Measurements from ENCODE around the gene HERPUD1.

Gene HERPUD1

DNA sequence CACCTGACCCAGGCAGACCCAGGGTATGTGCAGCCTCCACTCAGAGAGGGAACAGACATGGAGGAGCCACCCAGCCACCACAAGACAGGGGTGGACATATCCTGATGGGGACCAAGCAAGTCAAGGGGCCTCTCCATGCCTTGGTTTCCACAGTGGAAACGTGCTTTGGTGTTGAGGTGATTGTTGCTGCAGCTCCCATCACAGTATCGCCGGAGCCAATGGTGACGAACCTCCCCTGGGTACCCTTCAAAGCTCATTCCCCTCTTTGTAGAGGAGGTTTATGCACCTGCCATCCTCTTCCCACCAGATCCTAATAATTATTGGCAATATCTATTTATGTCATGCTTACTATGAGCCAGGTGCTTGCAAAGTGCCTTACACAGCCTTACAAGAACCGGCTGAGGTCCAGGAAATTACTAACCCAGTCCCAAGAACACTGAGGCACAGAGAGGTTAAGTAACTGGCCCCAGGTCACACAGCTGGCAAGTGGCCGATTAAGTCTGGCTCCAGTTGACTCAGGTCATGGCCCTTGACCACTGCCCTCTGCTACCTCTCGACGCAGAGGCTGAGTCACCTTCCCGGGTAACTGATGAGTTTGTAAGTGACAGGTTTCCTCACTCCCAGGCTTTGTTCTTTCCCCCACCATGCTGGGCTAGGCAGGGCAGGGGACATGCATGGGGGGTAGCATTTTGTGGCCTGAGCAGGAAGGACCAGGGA is 46.3 kb upstream of the HERPUD1 start:
- no peaks in the 10 kb centered on the region for H3K9me2 ChIP-seq (replicated peaks; ENCODE audit: low read depth, low read length)
- H3K79me2 ChIP-seq (ENCODE audit: insufficient read depth, low read length) = no peaks in the 10 kb centered on the region
- no peaks in the 10 kb centered on the region for H3K27me3 ChIP-seq (ENCODE audit: insufficient read depth, low read length, poor library complexity, severe bottlenecking)
- H3K4me3 ChIP-seq (ENCODE audit: low read length, poor library complexity, severe bottlenecking) = no peak overlapping the region
- no peak overlapping the region for H3K4me2 ChIP-seq (ENCODE audit: low read depth, low read length, poor library complexity, severe bottlenecking)
- H3K36me3 ChIP-seq (ENCODE audit: insufficient read depth, low read length) = no peaks in the 10 kb centered on the region
- TF ChIP-seq, protein P1, sequence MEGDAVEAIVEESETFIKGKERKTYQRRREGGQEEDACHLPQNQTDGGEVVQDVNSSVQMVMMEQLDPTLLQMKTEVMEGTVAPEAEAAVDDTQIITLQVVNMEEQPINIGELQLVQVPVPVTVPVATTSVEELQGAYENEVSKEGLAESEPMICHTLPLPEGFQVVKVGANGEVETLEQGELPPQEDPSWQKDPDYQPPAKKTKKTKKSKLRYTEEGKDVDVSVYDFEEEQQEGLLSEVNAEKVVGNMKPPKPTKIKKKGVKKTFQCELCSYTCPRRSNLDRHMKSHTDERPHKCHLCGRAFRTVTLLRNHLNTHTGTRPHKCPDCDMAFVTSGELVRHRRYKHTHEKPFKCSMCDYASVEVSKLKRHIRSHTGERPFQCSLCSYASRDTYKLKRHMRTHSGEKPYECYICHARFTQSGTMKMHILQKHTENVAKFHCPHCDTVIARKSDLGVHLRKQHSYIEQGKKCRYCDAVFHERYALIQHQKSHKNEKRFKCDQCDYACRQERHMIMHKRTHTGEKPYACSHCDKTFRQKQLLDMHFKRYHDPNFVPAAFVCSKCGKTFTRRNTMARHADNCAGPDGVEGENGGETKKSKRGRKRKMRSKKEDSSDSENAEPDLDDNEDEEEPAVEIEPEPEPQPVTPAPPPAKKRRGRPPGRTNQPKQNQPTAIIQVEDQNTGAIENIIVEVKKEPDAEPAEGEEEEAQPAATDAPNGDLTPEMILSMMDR (conservative IDR thresholded peaks at IDR 0.05; ENCODE audit: low read length) = no peak
- no peak for TF ChIP-seq EZH2phosphoT487 (IDR thresholded peaks at IDR 0.05; ENCODE audit: borderline replicate concordance)
- H2AFZ ChIP-seq (ENCODE audit: low read length) = no peak overlapping the region
- H4K20me1 ChIP-seq (ENCODE audit: insufficient read depth, low read length, poor library complexity, severe bottlenecking) = no peaks in the 10 kb centered on the region
- no peaks in the 10 kb centered on the region for H3K9me3 ChIP-seq (ENCODE audit: insufficient read depth, low read depth, low read length)
- H3K4me1 ChIP-seq (ENCODE audit: insufficient read depth, low read length, poor library complexity, severe bottlenecking) = no peaks in the 10 kb centered on the region
- H3K9ac ChIP-seq (ENCODE audit: low read depth, low read length, poor library complexity, severe bottlenecking) = no peak overlapping the region
- H3F3A ChIP-seq (ENCODE audit: low read depth) = no peaks in the 10 kb centered on the region

DNA sequence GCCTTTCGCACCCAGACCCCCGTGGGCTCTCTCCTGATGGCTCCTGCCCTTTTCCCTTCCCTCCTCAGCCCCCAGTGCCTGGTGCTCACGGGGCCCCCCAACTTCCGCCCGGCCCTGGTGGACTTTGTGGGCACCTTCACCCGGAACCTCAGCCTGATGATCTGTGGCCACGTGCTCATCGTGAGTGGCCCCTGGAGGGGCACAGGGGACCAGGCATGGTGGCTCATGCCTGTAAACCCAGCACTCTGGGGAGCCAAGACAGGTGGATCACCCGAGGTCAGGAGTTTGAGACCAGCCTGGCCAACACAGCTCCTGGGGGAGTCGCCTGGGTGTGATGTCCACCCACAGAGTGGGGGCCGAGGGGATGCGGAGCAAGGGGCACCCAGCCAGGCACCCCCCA is 45.6 kb upstream of the HERPUD1 start:
- no peak for TF ChIP-seq EZH2phosphoT487 (IDR thresholded peaks at IDR 0.05; ENCODE audit: borderline replicate concordance)
- TF ChIP-seq, protein P1 (conservative IDR thresholded peaks at IDR 0.05; ENCODE audit: low read length) = no peak
- H3K9me3 ChIP-seq (ENCODE audit: insufficient read depth, low read depth, low read length) = no peaks in the 10 kb centered on the region
- H3K79me2 ChIP-seq (ENCODE audit: insufficient read depth, low read length) = no peaks in the 10 kb centered on the region
- no peaks in the 10 kb centered on the region for H3F3A ChIP-seq (ENCODE audit: low read depth)
- H3K9me2 ChIP-seq (replicated peaks; ENCODE audit: low read depth, low read length) = no peaks in the 10 kb centered on the region
- no peaks in the 10 kb centered on the region for H3K27me3 ChIP-seq (ENCODE audit: insufficient read depth, low read length, poor library complexity, severe bottlenecking)
- no peak overlapping the region for H2AFZ ChIP-seq (ENCODE audit: low read length)
- no peak overlapping the region for H3K4me2 ChIP-seq (ENCODE audit: low read depth, low read length, poor library complexity, severe bottlenecking)
- no peaks in the 10 kb centered on the region for H3K4me1 ChIP-seq (ENCODE audit: insufficient read depth, low read length, poor library complexity, severe bottlenecking)
- no peaks in the 10 kb centered on the region for H3K36me3 ChIP-seq (ENCODE audit: insufficient read depth, low read length)
- no peak overlapping the region for H3K4me3 ChIP-seq (ENCODE audit: low read length, poor library complexity, severe bottlenecking)
- H3K9ac ChIP-seq (ENCODE audit: low read depth, low read length, poor library complexity, severe bottlenecking) = no peak overlapping the region
- H4K20me1 ChIP-seq (ENCODE audit: insufficient read depth, low read length, poor library complexity, severe bottlenecking) = no peaks in the 10 kb centered on the region

DNA sequence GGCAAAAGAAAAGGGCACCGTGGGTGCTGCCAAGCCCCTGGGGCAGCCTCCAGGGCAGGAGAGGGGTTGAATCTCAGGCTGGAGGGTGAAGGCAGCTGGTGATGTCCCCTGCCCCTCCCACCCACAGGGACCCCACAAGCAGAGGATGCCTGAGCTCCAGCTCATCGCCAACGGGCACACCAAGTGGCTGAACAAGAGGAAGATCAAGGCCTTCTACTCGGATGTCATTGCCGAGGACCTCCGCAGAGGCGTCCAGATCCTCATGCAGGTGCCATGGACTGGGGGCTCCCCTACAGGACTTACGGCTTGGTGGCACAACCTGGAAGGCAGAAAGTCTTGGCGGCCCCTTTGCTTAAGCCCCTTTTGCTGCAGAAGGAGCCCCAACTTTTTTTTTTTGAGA is 45.1 kb upstream of the HERPUD1 start:
- H4K20me1 ChIP-seq (ENCODE audit: insufficient read depth, low read length, poor library complexity, severe bottlenecking) = no peaks in the 10 kb centered on the region
- H3K9ac ChIP-seq (ENCODE audit: low read depth, low read length, poor library complexity, severe bottlenecking) = no peak overlapping the region
- no peaks in the 10 kb centered on the region for H3K4me1 ChIP-seq (ENCODE audit: insufficient read depth, low read length, poor library complexity, severe bottlenecking)
- no peak for TF ChIP-seq EZH2phosphoT487 (IDR thresholded peaks at IDR 0.05; ENCODE audit: borderline replicate concordance)
- TF ChIP-seq, protein P1 (conservative IDR thresholded peaks at IDR 0.05; ENCODE audit: low read length) = no peak
- no peaks in the 10 kb centered on the region for H3K27me3 ChIP-seq (ENCODE audit: insufficient read depth, low read length, poor library complexity, severe bottlenecking)
- H3K9me2 ChIP-seq (replicated peaks; ENCODE audit: low read depth, low read length) = no peaks in the 10 kb centered on the region
- H3F3A ChIP-seq (ENCODE audit: low read depth) = no peaks in the 10 kb centered on the region
- H2AFZ ChIP-seq (ENCODE audit: low read length) = no peak overlapping the region
- H3K4me2 ChIP-seq (ENCODE audit: low read depth, low read length, poor library complexity, severe bottlenecking) = no peak overlapping the region
- no peak overlapping the region for H3K4me3 ChIP-seq (ENCODE audit: low read length, poor library complexity, severe bottlenecking)
- no peaks in the 10 kb centered on the region for H3K79me2 ChIP-seq (ENCODE audit: insufficient read depth, low read length)
- H3K36me3 ChIP-seq (ENCODE audit: insufficient read depth, low read length) = no peaks in the 10 kb centered on the region
- no peaks in the 10 kb centered on the region for H3K9me3 ChIP-seq (ENCODE audit: insufficient read depth, low read depth, low read length)
